A549 treated with GW870086 at 1 μM for 4 hours (cell line): ENCODE results near the gene SLC3A2. TPM values are rescaled to one million over a fixed set of nuclear protein-coding genes. Genes with fewer than 3 reads are reported as not detected.

Experiments used
- total RNA-seq: library from RNA; stranded (reverse); fragments of 200-300 nt; extraction: Qiagen RNA extraction; gene quantifications from 5 replicates; pipeline ENCODE4 v1.2.3, GENCODE V29; 2022; ENCODE audit warnings: low read depth

Gene SLC3A2
- 877 to 1,068 TPM (median 992 TPM) in 5 replicates for total RNA-seq

DNA sequence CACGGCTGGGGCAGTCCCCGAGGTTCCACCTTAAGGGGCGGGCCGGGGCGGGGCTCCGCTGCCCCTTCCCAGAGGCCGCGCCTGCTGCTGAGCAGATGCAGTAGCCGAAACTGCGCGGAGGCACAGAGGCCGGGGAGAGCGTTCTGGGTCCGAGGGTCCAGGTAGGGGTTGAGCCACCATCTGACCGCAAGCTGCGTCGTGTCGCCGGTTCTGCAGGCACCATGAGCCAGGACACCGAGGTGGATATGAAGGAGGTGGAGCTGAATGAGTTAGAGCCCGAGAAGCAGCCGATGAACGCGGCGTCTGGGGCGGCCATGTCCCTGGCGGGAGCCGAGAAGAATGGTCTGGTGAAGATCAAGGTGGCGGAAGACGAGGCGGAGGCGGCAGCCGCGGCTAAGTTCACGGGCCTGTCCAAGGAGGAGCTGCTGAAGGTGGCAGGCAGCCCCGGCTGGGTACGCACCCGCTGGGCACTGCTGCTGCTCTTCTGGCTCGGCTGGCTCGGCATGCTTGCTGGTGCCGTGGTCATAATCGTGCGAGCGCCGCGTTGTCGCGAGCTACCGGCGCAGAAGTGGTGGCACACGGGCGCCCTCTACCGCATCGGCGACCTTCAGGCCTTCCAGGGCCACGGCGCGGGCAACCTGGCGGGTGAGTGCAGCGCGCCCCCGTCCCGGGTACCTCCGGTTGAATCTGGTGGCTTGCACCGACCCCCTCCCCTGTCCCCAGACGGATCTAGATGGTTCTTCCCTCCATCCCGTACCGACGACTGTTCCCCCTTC is at the start of gene SLC3A2:
Gene SLC3A2 (plus strand): TSS at position 94 of the 776 bp plus-strand sequence. CDS start 128 bp downstream, at position 222.

DNA sequence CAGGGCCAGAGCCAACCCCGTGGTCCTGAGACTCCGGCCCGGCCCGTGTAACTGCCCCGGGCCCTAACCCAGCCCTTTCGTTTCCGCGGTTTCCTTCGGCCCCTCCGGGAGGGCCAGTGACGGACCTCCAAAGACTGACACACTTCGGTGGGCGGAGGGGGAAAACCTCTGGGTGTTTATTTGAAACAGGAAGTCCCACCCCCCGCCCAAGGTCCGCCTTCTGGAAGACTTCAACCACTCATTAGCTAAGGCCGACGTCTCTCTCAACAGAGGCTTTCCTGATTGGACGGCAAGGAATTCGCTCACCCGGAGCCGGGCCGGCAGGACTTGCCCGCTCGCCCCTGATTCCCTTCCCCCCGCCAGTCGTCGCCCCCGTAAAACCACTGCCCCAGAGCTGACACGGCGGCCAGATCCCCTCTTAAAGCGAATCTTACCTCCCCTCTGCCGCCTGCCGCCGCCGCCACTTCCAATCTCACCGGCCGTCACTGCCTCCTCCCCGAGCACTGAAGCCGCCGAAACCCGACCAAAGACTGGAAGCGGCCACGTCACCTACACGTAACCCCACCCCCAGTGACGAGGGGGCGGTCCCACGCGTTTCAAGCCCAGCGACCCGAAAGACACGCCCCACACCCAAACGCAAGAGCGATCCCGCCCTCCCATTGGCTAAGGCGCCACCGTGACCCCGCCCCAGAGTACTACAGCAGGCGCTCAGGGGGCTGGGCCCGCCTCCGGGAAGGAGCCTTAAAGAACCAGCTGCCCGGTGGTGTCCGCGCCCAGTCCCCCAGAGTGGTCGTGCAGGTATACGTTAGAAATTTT is 49.0 kb upstream of the SLC3A2 start, which contains the start of gene STX5:
Gene STX5 (minus strand): TSS at position 532 of the 816 bp plus-strand sequence. CDS start 808 bp downstream, outside the sequence.

GRCh38 chr11:62832336-62833234 is 48.1 kb upstream of the SLC3A2 start, which contains the start of gene TEX54:
TSS of gene TEX54 (minus strand) at chr11:62832841.

GRCh38 chr11:62839050-62839945 is 41.4 kb upstream of the SLC3A2 start, which contains the start of gene WDR74:
TSS of gene WDR74 (minus strand) at chr11:62839590. CDS start at chr11:62839570, 20 bp downstream.

DNA sequence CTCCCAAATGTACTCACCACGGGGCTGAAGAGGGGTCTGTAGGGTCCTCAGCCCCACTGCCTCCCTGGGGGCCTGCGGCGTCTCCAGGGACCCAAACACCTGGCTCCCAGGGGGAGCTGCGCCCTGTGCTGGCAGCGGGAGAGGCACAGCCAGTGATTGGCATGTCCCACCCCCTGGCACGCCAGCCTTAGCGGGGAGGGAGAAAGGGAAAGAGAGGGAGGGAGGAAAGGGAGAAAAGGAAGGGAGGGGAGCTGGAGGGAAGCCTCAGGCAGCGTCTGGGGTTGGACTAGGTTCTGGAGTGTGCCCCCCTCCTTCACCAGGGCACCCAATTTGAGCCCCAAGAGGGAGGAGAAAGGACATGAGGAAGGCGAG is 40.5 kb downstream of the SLC3A2 start, which contains the start of gene CHRM1:
Gene CHRM1 (minus strand): TSS at position 163 of the 372 bp plus-strand sequence. CDS start 10,263 bp downstream, outside the sequence.

Other genes with a start within 250 kb of the SLC3A2 start
- 237 to 277 TPM (median 252 TPM) in 5 replicates for gene GANAB, start 234.3 kb upstream of the SLC3A2 start, total RNA-seq
- 16.8 to 21.9 TPM (median 20.6 TPM) in 5 replicates for gene INTS5, start 227.6 kb upstream of the SLC3A2 start, total RNA-seq
- gene C11orf98, start 215.7 kb upstream of the SLC3A2 start, total RNA-seq = 128 to 151 TPM (median 135 TPM) in 5 replicates
- 10.6 to 15.9 TPM (median 12.7 TPM) in 5 replicates for gene CSKMT, start 215.6 kb upstream of the SLC3A2 start, total RNA-seq
- gene UQCC3, start 209.2 kb upstream of the SLC3A2 start, total RNA-seq = 26.5 to 36.8 TPM (median 35.2 TPM) in 5 replicates
- 3.8 to 4.6 TPM (median 4.2 TPM) in 5 replicates for gene LBHD1, start 208.6 kb upstream of the SLC3A2 start, total RNA-seq
- gene UBXN1, start 201.8 kb upstream of the SLC3A2 start, total RNA-seq = 111 to 129 TPM (median 116 TPM) in 5 replicates
- 0.06 to 0.17 TPM (median 0.10 TPM) in 4 of 5 replicates, not detected in the other for gene LRRN4CL, start 191.4 kb upstream of the SLC3A2 start, total RNA-seq
- gene BSCL2, start 173.5 kb upstream of the SLC3A2 start, total RNA-seq = 61.1 to 97.7 TPM (median 72.8 TPM) in 5 replicates
- gene GNG3, start 173.2 kb upstream of the SLC3A2 start, total RNA-seq = not detected in 5 replicates
- gene HNRNPUL2, start 153.4 kb upstream of the SLC3A2 start, total RNA-seq = 36.2 to 42.4 TPM (median 39.6 TPM) in 5 replicates
- gene TTC9C, start 152.4 kb upstream of the SLC3A2 start, total RNA-seq = 29.4 to 34.3 TPM (median 30.7 TPM) in 5 replicates
- 1.2 to 1.9 TPM (median 1.4 TPM) in 5 replicates for gene ZBTB3, start 126.7 kb upstream of the SLC3A2 start, total RNA-seq
- 172 to 182 TPM (median 178 TPM) in 5 replicates for gene POLR2G, start 119.3 kb upstream of the SLC3A2 start, total RNA-seq
- 12.1 to 14.7 TPM (median 12.9 TPM) in 5 replicates for gene TAF6L, start 109.5 kb upstream of the SLC3A2 start, total RNA-seq
- 77.5 to 92.9 TPM (median 83.8 TPM) in 5 replicates for gene TMEM179B, start 93.5 kb upstream of the SLC3A2 start, total RNA-seq
- 18.0 to 29.5 TPM (median 28.1 TPM) in 5 replicates for gene TMEM223, start 88.9 kb upstream of the SLC3A2 start, total RNA-seq
- 38.0 to 53.7 TPM (median 50.7 TPM) in 5 replicates for gene NXF1, start 75.5 kb upstream of the SLC3A2 start, total RNA-seq
- gene STX5, start 48.8 kb upstream of the SLC3A2 start, total RNA-seq = 17.8 to 25.6 TPM (median 24.5 TPM) in 5 replicates
- not detected in 5 replicates for gene TEX54, start 48.1 kb upstream of the SLC3A2 start, total RNA-seq
- 73.9 to 82.8 TPM (median 77.6 TPM) in 5 replicates for gene WDR74, start 41.3 kb upstream of the SLC3A2 start, total RNA-seq
- gene CHRM1, start 40.5 kb downstream of the SLC3A2 start, total RNA-seq = 0.06 TPM in 2 of 5 replicates, not detected in the others
- not detected in 5 replicates for gene SLC22A6, start 104.1 kb downstream of the SLC3A2 start, total RNA-seq
- not detected in 5 replicates for gene SLC22A8, start 134.9 kb downstream of the SLC3A2 start, total RNA-seq